ENCODE results near the gene F11R. TPM values are rescaled to one million over a fixed set of nuclear protein-coding genes. Genes with fewer than 3 reads are reported as not detected.

Gene F11R
- total and polyA plus RNA-seq, 2 of the 4 experiments (the other 2 are of a cell fraction): 0.79 to 2.2 TPM

- no peaks in the 10 kb centered on the region for H3K9me1 ChIP-seq (ENCODE audit: insufficient read depth, low read length)
- TF ChIP-seq ELK1 (IDR thresholded peaks at IDR 0.05; ENCODE audit: borderline replicate concordance, low read depth, low read length) (no peak), FOS (IDR thresholded peaks at IDR 0.05; ENCODE audit: low read depth, low read length) (no peak), RAD21 (IDR thresholded peaks at IDR 0.05; ENCODE audit: low read length) (no peak), CEBPB (IDR thresholded peaks at IDR 0.05; ENCODE audit: low read depth, low read length) (no peak), POLR2A (IDR thresholded peaks at IDR 0.05; ENCODE audit: low read depth, low read length) (no peak), NFE2L2 (IDR thresholded peaks at IDR 0.05; ENCODE audit: low read depth, low read length) (no peak), USF2 (IDR thresholded peaks at IDR 0.05; ENCODE audit: low read depth, low read length) (no peak)
- no peak overlapping the region for H3K4me2 ChIP-seq (ENCODE audit: low read depth, low read length)
- no peak overlapping the region for H2BK5ac ChIP-seq (ENCODE audit: low read depth, low read length, poor library complexity, severe bottlenecking)
- ChIA-PET CTCF (interaction anchor here (1.5 kb wide), 1 partner anchor 10 kb away, joined by 10 read pairs; no protein-coding TSS in a partner anchor), POLR2A (ENCODE audit: unreplicated experiment) (no interaction called here)
- no peak overlapping the region for H4K5ac ChIP-seq (ENCODE audit: low read depth, low read length)
- H3K23ac ChIP-seq (ENCODE audit: low read depth, low read length): no peak overlapping the region
- no peak overlapping the region for H3K18ac ChIP-seq (ENCODE audit: low read depth, low read length)
- dilution Hi-C loops (cut with HindIII; ENCODE audit: low sequenced_read_pairs, unreplicated experiment) (no loop called here), in situ Hi-C loops (cut with MboI; ENCODE audit: low sequenced_read_pairs) (no loop called here), intact Hi-C loops (cut with micrococcal nuclease) (no loop called here)
- H2AFZ ChIP-seq (replicated peaks; ENCODE audit: low read length, poor library complexity): no peak overlapping the region
- no peak for DNase-seq
- no peaks in the 10 kb centered on the region for H3K79me1 ChIP-seq (ENCODE audit: low read depth in 1 of 2, low read length in 2 of 2)
- no peak for ATAC-seq (ENCODE audit: low read depth)
- no peaks in the 10 kb centered on the region for H3K4me1 ChIP-seq (ENCODE audit: control insufficient read depth, insufficient read depth, low read length)
- no peak overlapping the region for H3K4ac ChIP-seq (ENCODE audit: low read depth, low read length)
- H3K4me3 ChIP-seq (ENCODE audit: insufficient read depth, low read depth, low read length): no peak overlapping the region
- H3K56ac ChIP-seq (ENCODE audit: extremely low read depth, insufficient read depth, low read length): no peak overlapping the region
- H3K36me3 ChIP-seq (ENCODE audit: control insufficient read depth, insufficient read depth, low read length): no peaks in the 10 kb centered on the region
- no peaks in the 10 kb centered on the region for H3K9me3 ChIP-seq (ENCODE audit: control insufficient read depth, insufficient read depth, low read length)
- H4K8ac ChIP-seq (ENCODE audit: low read depth in 2 of 2, low read length in 2 of 2): no peak overlapping the region
- H3K27ac ChIP-seq (ENCODE audit: insufficient read depth, low read length): no peak overlapping the region
- no TSS peak for BruUV-seq (replicated peaks)
- H3K9ac ChIP-seq (ENCODE audit: low read depth, low read length): no peak overlapping the region
- no peak overlapping the region for H2AK5ac ChIP-seq (ENCODE audit: low read depth, low read length)
- no peak overlapping the region for H2BK20ac ChIP-seq (ENCODE audit: low read depth, low read length)
- no peak overlapping the region for H3K14ac ChIP-seq (replicated peaks; ENCODE audit: low read depth, low read length)
- H2AK9ac ChIP-seq (replicated peaks; ENCODE audit: low read depth, low read length, poor library complexity): no peak overlapping the region
- no peaks in the 10 kb centered on the region for H4K20me1 ChIP-seq (ENCODE audit: insufficient read depth, low read length)
- no peak overlapping the region for H4K91ac ChIP-seq (ENCODE audit: insufficient read depth, low read depth, low read length)
- no peaks in the 10 kb centered on the region for H3K27me3 ChIP-seq (ENCODE audit: control insufficient read depth, insufficient read depth, low read length)
- no peak overlapping the region for H2BK120ac ChIP-seq (ENCODE audit: low read depth, low read length)
- no peak overlapping the region for H2BK15ac ChIP-seq (ENCODE audit: low read depth, low read length)
- WGBS, 2 experiments (ENCODE audit: extremely low coverage in 2 of 2, insufficient read length in 1 of 2): 80% methylated on average over 3 of the region's 8 CpGs; no CpG with 5 or more reads in 1 of the 2 experiments
These were observed 14.4 kb downstream of the F11R start for GRCh38 chr1:161006563-161006962.

Measured in IMR-90 (cell line).